SK-N-MC (cell line): Measurements from ENCODE around the gene MAP3K20.
"Not testable (repeated sequence)": the region's sequence is repeated elsewhere in the genome, so short reads cannot be mapped to it uniquely, and the experiment has no call there.

Experiments
- DNase-seq: peaks from one replicate; pipeline ENCODE4 v3.0.0-alpha.2; 2011; ENCODE audit warnings: low read depth, low spot score
- H3K27ac ChIP-seq: fragments of 200-600 bp; sonication (generic); 2 replicates; pipeline ENCODE4 v1.5.1; 2016; ENCODE audit warnings: mixed run types
- H3K36me3 ChIP-seq: fragments of 200-600 bp; sonication (generic); 2 replicates; pipeline ENCODE4 v1.6.1; 2017; ENCODE audit warnings: antibody characterized with exemption, low read length, mixed read lengths; ENCODE audit not compliant: insufficient read depth
- H3K4me3 ChIP-seq: fragments of 200-600 bp; sonication (generic); 2 replicates; pipeline ENCODE4 v1.5.1; 2016
- H3K9ac ChIP-seq: fragments of 200-600 bp; sonication (generic); 2 replicates; pipeline ENCODE4 v1.8.0; 2017; ENCODE audit warnings: mixed run types, mixed read lengths; ENCODE audit not compliant: insufficient read length
- H3K9me3 ChIP-seq: fragments of 200-600 bp; sonication (generic); 2 replicates; pipeline ENCODE4 v1.6.1; 2017; ENCODE audit warnings: low read depth, mild to moderate bottlenecking, antibody characterized with exemption, low read length, moderate library complexity, mixed read lengths
- EZH2 ChIP-seq: fragments of 200-600 bp; sonication (generic); IDR thresholded peaks from one replicate; pipeline ENCODE4 v1.6.1; 2017; ENCODE audit warnings: antibody characterized with exemption
- FOXP2 ChIP-seq: optimal IDR thresholded peaks from 2 replicates; pipeline ENCODE3; 2011; ENCODE audit warnings: mild to moderate bottlenecking, moderate library complexity; ENCODE audit not compliant: insufficient read depth; ENCODE audit errors: extremely low read length, control extremely low read depth
- POLR2AphosphoS5 ChIP-seq: IDR thresholded peaks from 2 replicates; pipeline ENCODE4 v1.6.1; 2012; ENCODE audit warnings: mild to moderate bottlenecking, low read depth, low read length, borderline replicate concordance

MAP3K20 gene

GRCh38 chr2:173198327-173198726, 122.7 kb downstream of the MAP3K20 start:
- no peak overlapping the region for H3K9ac ChIP-seq
- H3K9me3 ChIP-seq = no peaks in the 10 kb centered on the region
- peaks cover 25% of the 10 kb centered on the region for H3K36me3 ChIP-seq
- no peak overlapping the region for H3K27ac ChIP-seq
- no peak overlapping the region for H3K4me3 ChIP-seq
- DNase-seq = no peak
- TF ChIP-seq POLR2AphosphoS5 (no peak), EZH2 (no peak), FOXP2 (no peak)

- TF ChIP-seq EZH2 (no peak), FOXP2 (no peak), POLR2AphosphoS5 (no peak)
- no peak for DNase-seq
- Histone ChIP-seq H3K4me3 (no peak overlapping the region), H3K36me3 (peaks cover 28% of the 10 kb centered on the region), H3K9me3 (no peaks in the 10 kb centered on the region), H3K9ac (no peak overlapping the region), H3K27ac (no peak overlapping the region)
Measured at GRCh38 chr2:173199294-173199693, 123.6 kb downstream of the MAP3K20 start.

- no peak overlapping the region for H3K9ac ChIP-seq
- peaks cover 26% of the 10 kb centered on the region for H3K36me3 ChIP-seq
- H3K9me3 ChIP-seq = no peaks in the 10 kb centered on the region
- TF ChIP-seq FOXP2 (no peak), POLR2AphosphoS5 (no peak), EZH2 (no peak)
- no peak overlapping the region for H3K27ac ChIP-seq
- DNase-seq = no peak
- H3K4me3 ChIP-seq = no peak overlapping the region
Measured at GRCh38 chr2:173202570-173202969, 126.9 kb downstream of the MAP3K20 start.

- H3K36me3 ChIP-seq = peaks cover 12% of the 10 kb centered on the region
- H3K27ac ChIP-seq = no peak overlapping the region
- TF ChIP-seq FOXP2 (no peak), POLR2AphosphoS5 (no peak), EZH2 (no peak)
- no peak for DNase-seq
- no peak overlapping the region for H3K4me3 ChIP-seq
- H3K9ac ChIP-seq = no peak overlapping the region
- H3K9me3 ChIP-seq = no peaks in the 10 kb centered on the region
Measured at GRCh38 chr2:173204316-173204715, 128.7 kb downstream of the MAP3K20 start.

- TF ChIP-seq FOXP2 = no peak
- no peak for TF ChIP-seq EZH2
- DNase-seq = no peak
- Histone ChIP-seq H3K36me3 (peaks cover 9% of the 10 kb centered on the region), H3K4me3 (no peak overlapping the region), H3K27ac (no peak overlapping the region), H3K9me3 (no peaks in the 10 kb centered on the region), H3K9ac (no peak overlapping the region)
Measured at GRCh38 chr2:173205375-173205774, 129.7 kb downstream of the MAP3K20 start.

GRCh38 chr2:173207124-173207523, 131.5 kb downstream of the MAP3K20 start:
- DNase-seq, H3K27ac ChIP-seq, H3K9me3 ChIP-seq, H3K4me3 ChIP-seq, H3K9ac ChIP-seq: not testable (repeated sequence)
- H3K36me3 ChIP-seq = peaks cover 17% of the 10 kb centered on the region

- peaks cover 12% of the 10 kb centered on the region for H3K36me3 ChIP-seq
- TF ChIP-seq FOXP2 (no peak), EZH2 (no peak), POLR2AphosphoS5 (no peak)
- H3K4me3 ChIP-seq = no peak overlapping the region
- H3K9ac ChIP-seq = no peak overlapping the region
- no peaks in the 10 kb centered on the region for H3K9me3 ChIP-seq
- no peak overlapping the region for H3K27ac ChIP-seq
- peak; percentile 52 for DNase-seq
Measured at GRCh38 chr2:173210270-173211196, 134.9 kb downstream of the MAP3K20 start.

GRCh38 chr2:173213181-173213580, 137.5 kb downstream of the MAP3K20 start:
- no peak for DNase-seq
- no peak for TF ChIP-seq FOXP2
- no peak for TF ChIP-seq POLR2AphosphoS5
- TF ChIP-seq EZH2 = no peak
- no peak overlapping the region for H3K27ac ChIP-seq
- H3K9me3 ChIP-seq = no peaks in the 10 kb centered on the region
- H3K4me3 ChIP-seq = no peak overlapping the region
- H3K36me3 ChIP-seq = peaks cover 12% of the 10 kb centered on the region
- no peak overlapping the region for H3K9ac ChIP-seq

- no peaks in the 10 kb centered on the region for H3K9me3 ChIP-seq
- H3K9ac ChIP-seq = no peak overlapping the region
- TF ChIP-seq EZH2 (no peak), FOXP2 (no peak), POLR2AphosphoS5 (no peak)
- no peak overlapping the region for H3K4me3 ChIP-seq
- H3K36me3 ChIP-seq = peaks cover 12% of the 10 kb centered on the region
- no peak overlapping the region for H3K27ac ChIP-seq
- no peak for DNase-seq
Measured at GRCh38 chr2:173214213-173214612, 138.6 kb downstream of the MAP3K20 start.
